G401.6 (cell line): ENCODE data around the gene PURB.
"Not testable (repeated sequence)": the region's sequence is repeated elsewhere in the genome, so short reads cannot be mapped to it uniquely, and the experiment has no call there.

Experiments
- FAIRE-seq: peaks from 2 replicates; lab custom pipeline; 2012; peaks lifted over from hg19 to GRCh38; lab: Jason Lieb, UNC

PURB gene

GRCh38 chr7:44852590-44852989 is 32.7 kb downstream of the PURB start:
- no peak for FAIRE-seq

GRCh38 chr7:44849885-44850544 is 35.3 kb downstream of the PURB start:
- no peak for FAIRE-seq

- no peak for FAIRE-seq
Observed at GRCh38 chr7:44849259-44849884, 36.0 kb downstream of the PURB start.

- peak; percentile 98 for FAIRE-seq
Observed at GRCh38 chr7:44847920-44848634, 37.3 kb downstream of the PURB start, which contains the start of gene H2AZ2. TSS of gene H2AZ2 (minus strand) at chr7:44848087. CDS start at chr7:44847971, 116 bp downstream.

- FAIRE-seq = no peak
Observed at GRCh38 chr7:44847509-44847919, 37.8 kb downstream of the PURB start.

GRCh38 chr7:44846816-44847508 is 38.4 kb downstream of the PURB start:
- no peak for FAIRE-seq

- peak; percentile 11 for FAIRE-seq
Observed at GRCh38 chr7:44846390-44846789, 38.9 kb downstream of the PURB start.

GRCh38 chr7:44845451-44845850 is 39.9 kb downstream of the PURB start:
- FAIRE-seq = no peak

- FAIRE-seq = not testable (repeated sequence)
Observed at GRCh38 chr7:44843440-44843839, 41.9 kb downstream of the PURB start.

- FAIRE-seq = not testable (repeated sequence)
Observed at GRCh38 chr7:44842675-44843074, 42.7 kb downstream of the PURB start.

- FAIRE-seq = no peak
Observed at GRCh38 chr7:44838751-44839150, 46.6 kb downstream of the PURB start.

- no peak for FAIRE-seq
Observed at GRCh38 chr7:44827567-44827966, 57.8 kb downstream of the PURB start.
